Kidney (tissue), 14 donors: ENCODE results near the gene RBP4. TPM values are rescaled to one million over a fixed set of nuclear protein-coding genes. Genes with fewer than 3 reads are reported as not detected.

Source experiments
- DNase-seq, 5 donors: peaks; one replicate each; pipeline ENCODE4 v3.0.0-alpha.2; 2013 to 2020
- FAIRE-seq: peaks from 2 replicates; lab custom pipeline; 2012; peaks lifted over from hg19 to GRCh38; lab: Jason Lieb, UNC
- H3K27ac ChIP-seq, 2 donors: one replicate each; pipeline ENCODE4 v1.7.0; 2013; ENCODE audit warnings: low read depth in 2 of 2, low read length in 2 of 2, inconsistent platforms in 1 of 2
- H3K27me3 ChIP-seq: one replicate; pipeline ENCODE4 v1.7.1; 2013; ENCODE audit warnings: low read length, inconsistent platforms; ENCODE audit not compliant: control insufficient read depth, insufficient read depth
- H3K36me3 ChIP-seq, 3 donors: one replicate each; pipeline versions ENCODE4 v1.7.0 to v1.7.1; 2013; ENCODE audit warnings: low read length in 3 of 3, control low read depth in 1 of 3, inconsistent platforms in 1 of 3; ENCODE audit not compliant: insufficient read depth in 3 of 3, control insufficient read depth in 2 of 3
- H3K4me1 ChIP-seq, 3 donors: one replicate each; pipeline versions ENCODE4 v1.7.0 to v1.7.1; 2013; ENCODE audit warnings: low read length in 3 of 3, inconsistent platforms in 1 of 3, low read depth in 1 of 3; ENCODE audit not compliant: control insufficient read depth in 2 of 3, insufficient read depth in 2 of 3
- H3K4me3 ChIP-seq, 3 donors: one replicate each; pipeline versions ENCODE4 v1.7.0 to v1.8.1; 2013; ENCODE audit warnings: low read length in 3 of 3, control low read depth in 1 of 3, inconsistent platforms in 1 of 3
- H3K9ac ChIP-seq, 3 donors: one replicate each; pipeline versions ENCODE4 v1.7.0 to v1.7.1; 2013; ENCODE audit warnings: low read length in 3 of 3, control low read depth in 1 of 3, inconsistent platforms in 1 of 3
- H3K9me3 ChIP-seq, 3 donors: one replicate each; pipeline versions ENCODE4 v1.7.0 to v1.7.1; 2013; ENCODE audit warnings: low read length in 3 of 3, control low read depth in 1 of 3, inconsistent platforms in 1 of 3; ENCODE audit not compliant: control insufficient read depth in 2 of 3, insufficient read depth in 1 of 3
- intact Hi-C: fragments of 100-400 bp; cut with DNase I; formaldehyde crosslinking; loops from one replicate; pipeline ENCODE4 v1.11.1; 2022
- polyA plus RNA-seq: library from polyadenylated mRNA; stranded (reverse); fragments of 350-450 nt; fragmentation: Illumina TruSeq; extraction: RNeasy Lipid Tissue Mini Kit (QIAGEN cat#74804); gene quantifications from one replicate; pipeline ENCODE4 v1.2.3, GENCODE V29; 2014; ENCODE audit warnings: low read depth, low replicate concordance; ENCODE audit not compliant: insufficient read depth
- total RNA-seq: library from RNA; stranded (reverse); fragmentation: NEBNext Ultra II Directional; extraction: Animal tissue kit (Norgen Biotek cat#: 25700); gene quantifications from one replicate; pipeline ENCODE4 v1.2.1, GENCODE V29; 2021
- TF ChIP-seq, protein P1 (sequence below): IDR thresholded peaks from 3 replicates; pipeline ENCODE4 v1.5.1; 2012; ENCODE audit warnings: mild to moderate bottlenecking, moderate library complexity, borderline replicate concordance; ENCODE audit not compliant: insufficient read depth; ENCODE audit errors: extremely low read depth
- donor health status: control.
- donor health status: control.
- donor health status: control.
- donor health status: control.
- donor health status: control.
- donor health status: DM: yes; HTN: yes; CAD: no.
- donor health status: Normal renal cell carcinoma (clear cell type).

Gene RBP4
- total and polyA plus RNA-seq, 2 donors from 2014 or later: 24.3 to 77.4 TPM

DNA sequence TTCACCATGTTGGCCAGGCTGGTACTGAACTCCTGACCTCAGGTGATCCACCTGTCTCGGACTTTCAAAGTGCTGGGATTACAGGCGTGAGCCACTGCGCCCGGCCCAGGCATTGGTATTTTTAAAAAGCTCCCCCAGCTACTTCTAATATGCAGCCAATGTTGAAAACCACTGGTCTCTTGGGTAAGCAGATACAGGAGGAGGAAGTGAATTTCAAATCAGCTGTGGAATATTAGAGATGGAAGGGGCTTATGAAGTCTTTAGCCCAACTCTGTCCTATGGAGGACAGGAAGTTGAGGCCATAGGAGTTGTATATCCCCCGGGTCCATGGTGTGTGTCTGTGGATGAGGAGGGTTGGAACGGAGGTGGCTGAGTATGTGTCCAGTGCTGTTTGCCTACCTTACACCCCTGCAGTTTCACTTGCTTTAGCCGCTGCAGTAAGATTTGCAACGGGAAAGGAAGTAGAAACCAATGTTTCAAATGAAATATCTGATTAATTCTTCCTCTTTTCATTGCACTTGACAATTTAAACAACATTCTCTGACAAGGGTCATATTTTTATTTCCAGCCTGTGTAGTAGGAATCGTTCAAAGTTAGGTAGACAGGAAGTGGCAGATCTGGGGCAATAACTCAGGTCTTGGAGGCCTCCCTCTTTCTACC is 14.7 kb upstream of the RBP4 start:
- intact Hi-C loops: no loop called here
- Histone ChIP-seq H3K27me3 (no peaks in the 10 kb centered on the region), H3K4me3 (no peak overlapping the region), H3K9ac (no peak overlapping the region), H3K27ac (no peak overlapping the region), H3K4me1 (no peaks in the 10 kb centered on the region), H3K9me3 (no peaks in the 10 kb centered on the region), H3K36me3 (no peaks in the 10 kb centered on the region)
- DNase-seq (no peak), FAIRE-seq (no peak)
- TF ChIP-seq, protein P1, sequence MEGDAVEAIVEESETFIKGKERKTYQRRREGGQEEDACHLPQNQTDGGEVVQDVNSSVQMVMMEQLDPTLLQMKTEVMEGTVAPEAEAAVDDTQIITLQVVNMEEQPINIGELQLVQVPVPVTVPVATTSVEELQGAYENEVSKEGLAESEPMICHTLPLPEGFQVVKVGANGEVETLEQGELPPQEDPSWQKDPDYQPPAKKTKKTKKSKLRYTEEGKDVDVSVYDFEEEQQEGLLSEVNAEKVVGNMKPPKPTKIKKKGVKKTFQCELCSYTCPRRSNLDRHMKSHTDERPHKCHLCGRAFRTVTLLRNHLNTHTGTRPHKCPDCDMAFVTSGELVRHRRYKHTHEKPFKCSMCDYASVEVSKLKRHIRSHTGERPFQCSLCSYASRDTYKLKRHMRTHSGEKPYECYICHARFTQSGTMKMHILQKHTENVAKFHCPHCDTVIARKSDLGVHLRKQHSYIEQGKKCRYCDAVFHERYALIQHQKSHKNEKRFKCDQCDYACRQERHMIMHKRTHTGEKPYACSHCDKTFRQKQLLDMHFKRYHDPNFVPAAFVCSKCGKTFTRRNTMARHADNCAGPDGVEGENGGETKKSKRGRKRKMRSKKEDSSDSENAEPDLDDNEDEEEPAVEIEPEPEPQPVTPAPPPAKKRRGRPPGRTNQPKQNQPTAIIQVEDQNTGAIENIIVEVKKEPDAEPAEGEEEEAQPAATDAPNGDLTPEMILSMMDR: no peak

DNA sequence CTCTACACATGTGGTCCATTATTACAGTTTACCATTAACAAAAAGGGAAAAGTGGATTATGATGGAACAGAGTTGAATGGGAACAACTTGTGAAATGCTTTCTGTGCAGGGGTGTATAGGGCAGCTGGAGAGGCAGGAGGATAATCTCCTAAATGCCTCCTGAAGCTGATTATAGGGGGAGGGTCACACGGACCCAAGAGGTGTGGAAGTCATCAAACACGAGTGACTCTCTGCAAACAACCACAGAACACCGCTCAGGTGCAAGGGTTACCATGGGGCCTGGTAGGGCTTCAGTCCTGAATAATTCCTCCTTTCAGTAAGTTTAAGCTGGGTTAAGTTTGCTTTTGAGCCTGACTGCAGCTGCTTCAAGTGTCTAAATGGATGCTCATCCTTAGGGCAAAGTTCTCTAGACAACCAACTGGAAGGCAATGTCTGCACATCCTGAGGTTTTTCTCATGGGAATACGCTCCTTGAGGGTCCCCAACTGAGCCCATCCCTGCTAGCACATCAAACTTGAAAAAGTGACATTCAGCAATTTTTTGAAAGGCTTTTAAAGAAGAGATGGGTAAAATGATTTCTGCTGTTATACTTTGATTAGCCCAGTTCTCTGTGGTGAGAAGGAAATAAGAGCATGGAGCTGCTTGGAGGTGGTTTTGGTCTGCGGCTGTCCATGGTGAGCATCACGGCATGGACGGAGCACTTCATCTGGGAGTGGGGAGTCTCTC is 13.2 kb upstream of the RBP4 start:
- Histone ChIP-seq H3K9me3 (no peaks in the 10 kb centered on the region), H3K9ac (no peak overlapping the region), H3K36me3 (no peaks in the 10 kb centered on the region), H3K27me3 (no peaks in the 10 kb centered on the region), H3K4me3 (no peak overlapping the region), H3K27ac (no peak overlapping the region), H3K4me1 (no peaks in the 10 kb centered on the region)
- DNase-seq: no peak
- TF ChIP-seq, protein P1: no peak
- intact Hi-C loops: no loop called here
- FAIRE-seq: no peak

DNA sequence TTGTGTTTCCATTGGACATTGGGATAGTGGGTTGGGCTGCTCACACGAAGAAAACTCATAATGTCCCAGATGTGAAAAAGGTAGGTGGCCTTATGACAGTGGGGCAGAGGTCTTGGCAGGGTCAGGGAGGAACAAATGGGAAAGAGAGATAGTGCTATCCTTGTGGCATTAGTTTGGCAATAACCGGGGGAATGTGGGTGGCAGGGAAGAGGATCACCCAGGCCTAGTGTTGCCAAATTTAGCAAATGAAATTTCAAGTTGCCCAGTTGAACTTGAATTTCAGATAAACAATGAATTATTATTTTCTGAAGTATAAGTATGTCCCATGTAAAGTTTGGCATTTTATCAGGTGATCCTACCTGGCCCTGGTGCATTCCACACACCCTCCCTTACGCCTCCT is 12.1 kb upstream of the RBP4 start:
- no peak overlapping the region for H3K27ac ChIP-seq
- H3K36me3 ChIP-seq: no peaks in the 10 kb centered on the region
- no peaks in the 10 kb centered on the region for H3K4me1 ChIP-seq
- intact Hi-C loops: no loop called here
- H3K9ac ChIP-seq: no peak overlapping the region
- no peak for DNase-seq
- H3K9me3 ChIP-seq: no peaks in the 10 kb centered on the region
- no peak overlapping the region for H3K4me3 ChIP-seq
- H3K27me3 ChIP-seq: no peaks in the 10 kb centered on the region
- no peak for FAIRE-seq
- TF ChIP-seq, protein P1: no peak
